HepG2 (cell line): Measurements from ENCODE around the gene AMZ2. TPM values are rescaled to one million over a fixed set of nuclear protein-coding genes. Genes with fewer than 3 reads are reported as not detected.
A peak's percentile ranks its signal among the peaks of the same experiment; 100 is the strongest.

ENCODE experiments used
- EED ChIP-seq: sonication (generic); formaldehyde crosslinking; IDR thresholded peaks from 2 replicates; pipeline ENCODE4 v1.5.0; 2020; ENCODE audit warnings: mild to moderate bottlenecking, missing genetic modification reagents
- ISX ChIP-seq: sonication (generic); formaldehyde crosslinking; conservative IDR thresholded peaks from 2 replicates; pipeline ENCODE4 v1.5.0; 2020; ENCODE audit warnings: missing genetic modification reagents
- LCORL ChIP-seq, 2 experiments: fragments of 450-650 bp in 1 of 2; sonication (generic) in 1 of 2; formaldehyde crosslinking in 1 of 2; IDR thresholded peaks; 2 replicates each; pipeline versions ENCODE4 v1.5.0 to v1.6.1; 2017 to 2020; ENCODE audit warnings: antibody characterized with exemption in 1 of 2, missing genetic modification reagents in 1 of 2
- PHF21A ChIP-seq: sonication (generic); formaldehyde crosslinking; IDR thresholded peaks from 2 replicates; pipeline ENCODE4 v1.5.0; 2020; ENCODE audit warnings: mild to moderate bottlenecking, missing genetic modification reagents
- PITX1 ChIP-seq: sonication (generic); formaldehyde crosslinking; IDR thresholded peaks from 2 replicates; pipeline ENCODE4 v1.5.1; 2020; ENCODE audit warnings: mild to moderate bottlenecking, missing genetic modification reagents
- PRDM10 ChIP-seq: sonication (generic); formaldehyde crosslinking; IDR thresholded peaks from 2 replicates; pipeline ENCODE4 v1.4.0; 2020; ENCODE audit warnings: low read depth, missing genetic modification reagents
- ZFAT ChIP-seq: sonication (generic); formaldehyde crosslinking; conservative IDR thresholded peaks from 2 replicates; pipeline ENCODE4 v1.8.1; 2023; ENCODE audit warnings: missing genetic modification reagents, inconsistent platforms
- ZNF30 ChIP-seq: sonication (generic); formaldehyde crosslinking; IDR thresholded peaks from 2 replicates; pipeline ENCODE4 v1.5.0; 2020; ENCODE audit warnings: mild to moderate bottlenecking, missing genetic modification reagents
- ZNF441 ChIP-seq: sonication (generic); formaldehyde crosslinking; IDR thresholded peaks from 2 replicates; pipeline ENCODE4 v1.7.0; 2021; ENCODE audit warnings: missing genetic modification reagents, borderline replicate concordance
- ZNF496 ChIP-seq: sonication (generic); formaldehyde crosslinking; IDR thresholded peaks from 2 replicates; pipeline ENCODE4 v1.8.1; 2023; ENCODE audit warnings: mild to moderate bottlenecking, moderate library complexity, missing genetic modification reagents; ENCODE audit not compliant: insufficient replicate concordance
- ZNF569 ChIP-seq: sonication (generic); formaldehyde crosslinking; IDR thresholded peaks from 2 replicates; pipeline ENCODE4 v1.5.0; 2020; ENCODE audit warnings: mild to moderate bottlenecking, missing genetic modification reagents, moderate library complexity, borderline replicate concordance
- ZSCAN29 ChIP-seq: sonication (generic); formaldehyde crosslinking; conservative IDR thresholded peaks from 2 replicates; pipeline ENCODE4 v1.4.0; 2020; ENCODE audit warnings: mild to moderate bottlenecking, missing genetic modification reagents
- polyA plus RNA-seq, 8 experiments: library from polyadenylated mRNA; depleted of rRNA in 3 of 8; stranded (reverse) in 7 of 8; unstranded in 1 of 8; fragments of >200 nt; fragmentation: Illumina TruSeq in 4 of 8; extraction: Trizol in 4 of 8; gene quantifications; 2 replicates each; pipeline versions ENCODE4 v1.2.1 to v1.2.3, GENCODE V29; 2011 to 2016; ENCODE audit warnings: low read depth in 4 of 8, missing spikeins in 1 of 8, mixed read lengths in 1 of 8; ENCODE audit not compliant: insufficient read depth in 1 of 8
- total RNA-seq, 5 experiments: library from RNA; depleted of rRNA; stranded (reverse); fragments of >200 nt; fragmentation: Illumina TruSeq; extraction: Trizol; gene quantifications; 2 replicates each; pipeline ENCODE4 v1.2.3, GENCODE V29; 2016; ENCODE audit warnings: low read depth in 1 of 5
- TF ChIP-seq, protein P1 (sequence below): sonication (generic); formaldehyde crosslinking; conservative IDR thresholded peaks from 2 replicates; pipeline ENCODE4 v1.4.0; 2020; ENCODE audit warnings: missing genetic modification reagents
- TF ChIP-seq, protein P2 (sequence below): sonication (generic); formaldehyde crosslinking; conservative IDR thresholded peaks from 2 replicates; pipeline ENCODE4 v1.8.0; 2022; ENCODE audit warnings: low read depth, missing genetic modification reagents
- TF ChIP-seq, protein P3 (sequence below): sonication (generic); formaldehyde crosslinking; IDR thresholded peaks from 2 replicates; pipeline ENCODE4 v1.4.0; 2020; ENCODE audit warnings: missing genetic modification reagents
- TF ChIP-seq, protein P4 (sequence below): sonication (generic); formaldehyde crosslinking; conservative IDR thresholded peaks from 2 replicates; pipeline ENCODE4 v1.8.0; 2022; ENCODE audit warnings: mild to moderate bottlenecking, moderate library complexity, missing genetic modification reagents

AMZ2 gene
- total and polyA plus RNA-seq, 2 of the 13 experiments (the other 11 are each of a cell fraction or from before 2014, with no cell fraction given), result 86.9 to 90.2 TPM

DNA sequence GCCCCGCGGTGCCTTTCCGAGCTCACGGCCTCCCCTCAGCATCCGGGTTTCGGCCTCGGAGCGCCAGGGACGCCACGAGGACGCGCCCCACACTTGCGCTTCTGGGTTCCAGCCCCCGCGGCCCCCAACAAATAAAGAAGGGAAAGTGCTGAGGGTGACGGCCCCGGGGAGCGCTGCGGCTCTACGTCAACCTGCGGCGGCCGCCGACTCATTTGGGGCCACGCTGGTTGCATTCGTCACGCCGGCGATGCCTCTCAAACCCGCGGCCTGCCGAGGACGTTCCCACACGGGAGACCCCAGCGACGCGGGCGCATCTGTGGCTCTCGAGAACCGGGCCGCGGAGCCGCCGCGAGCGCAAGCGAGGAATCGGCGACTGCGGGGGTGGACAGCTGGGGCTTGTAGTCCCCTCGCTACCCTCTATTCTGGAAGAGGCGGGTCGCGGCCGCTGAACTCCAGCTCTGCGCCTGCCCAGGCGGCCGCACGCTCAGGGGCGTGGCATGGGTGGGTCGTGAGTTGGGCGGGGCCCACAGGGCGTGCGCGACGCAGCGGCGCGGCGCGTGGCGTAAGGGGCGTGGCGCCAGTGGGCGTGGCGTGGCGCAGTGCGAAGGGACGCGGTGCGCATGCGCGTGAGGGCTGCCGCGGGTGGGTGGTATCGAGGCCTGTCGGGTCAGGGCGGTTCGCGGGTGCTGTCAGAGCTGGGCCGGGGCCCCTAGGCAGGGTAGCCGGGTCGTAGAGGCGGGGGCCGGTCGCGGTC, at the start of gene AMZ2 (continued):
- TF ChIP-seq ZNF569 (CRISPR knock-in tag) (0 out of 2 replicates have a peak, but pooled peaks have one; percentile 95), ZNF496 (no peak), ZSCAN29 (CRISPR knock-in tag) (no peak), ZNF30 (CRISPR knock-in tag) (peak; percentile 80; the same call in 1 of the 2 replicates), PHF21A (CRISPR knock-in tag) (no peak; the same call in 1 of the 2 replicates), ZFAT (CRISPR knock-in tag) (peak; percentile 68), ISX (CRISPR knock-in tag) (no peak; the same call in 1 of the 2 replicates), PITX1 (peak; percentile 58; the same call in 1 of the 2 replicates), EED (CRISPR knock-in tag) (peak; percentile 89), LCORL (IDR thresholded peaks at IDR 0.05) (no peak), LCORL (CRISPR knock-in tag; IDR thresholded peaks at IDR 0.05) (peak; percentile 90), PRDM10 (CRISPR knock-in tag) (no peak; the same call in 1 of the 2 replicates), ZNF441 (CRISPR knock-in tag) (peak; percentile 93)
- TF ChIP-seq, protein P1, sequence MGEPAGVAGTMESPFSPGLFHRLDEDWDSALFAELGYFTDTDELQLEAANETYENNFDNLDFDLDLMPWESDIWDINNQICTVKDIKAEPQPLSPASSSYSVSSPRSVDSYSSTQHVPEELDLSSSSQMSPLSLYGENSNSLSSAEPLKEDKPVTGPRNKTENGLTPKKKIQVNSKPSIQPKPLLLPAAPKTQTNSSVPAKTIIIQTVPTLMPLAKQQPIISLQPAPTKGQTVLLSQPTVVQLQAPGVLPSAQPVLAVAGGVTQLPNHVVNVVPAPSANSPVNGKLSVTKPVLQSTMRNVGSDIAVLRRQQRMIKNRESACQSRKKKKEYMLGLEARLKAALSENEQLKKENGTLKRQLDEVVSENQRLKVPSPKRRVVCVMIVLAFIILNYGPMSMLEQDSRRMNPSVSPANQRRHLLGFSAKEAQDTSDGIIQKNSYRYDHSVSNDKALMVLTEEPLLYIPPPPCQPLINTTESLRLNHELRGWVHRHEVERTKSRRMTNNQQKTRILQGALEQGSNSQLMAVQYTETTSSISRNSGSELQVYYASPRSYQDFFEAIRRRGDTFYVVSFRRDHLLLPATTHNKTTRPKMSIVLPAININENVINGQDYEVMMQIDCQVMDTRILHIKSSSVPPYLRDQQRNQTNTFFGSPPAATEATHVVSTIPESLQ, result no peak
- TF ChIP-seq, protein P2, sequence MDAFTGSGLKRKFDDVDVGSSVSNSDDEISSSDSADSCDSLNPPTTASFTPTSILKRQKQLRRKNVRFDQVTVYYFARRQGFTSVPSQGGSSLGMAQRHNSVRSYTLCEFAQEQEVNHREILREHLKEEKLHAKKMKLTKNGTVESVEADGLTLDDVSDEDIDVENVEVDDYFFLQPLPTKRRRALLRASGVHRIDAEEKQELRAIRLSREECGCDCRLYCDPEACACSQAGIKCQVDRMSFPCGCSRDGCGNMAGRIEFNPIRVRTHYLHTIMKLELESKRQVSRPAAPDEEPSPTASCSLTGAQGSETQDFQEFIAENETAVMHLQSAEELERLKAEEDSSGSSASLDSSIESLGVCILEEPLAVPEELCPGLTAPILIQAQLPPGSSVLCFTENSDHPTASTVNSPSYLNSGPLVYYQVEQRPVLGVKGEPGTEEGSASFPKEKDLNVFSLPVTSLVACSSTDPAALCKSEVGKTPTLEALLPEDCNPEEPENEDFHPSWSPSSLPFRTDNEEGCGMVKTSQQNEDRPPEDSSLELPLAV (CRISPR knock-in tag), result no peak
- TF ChIP-seq, protein P3, sequence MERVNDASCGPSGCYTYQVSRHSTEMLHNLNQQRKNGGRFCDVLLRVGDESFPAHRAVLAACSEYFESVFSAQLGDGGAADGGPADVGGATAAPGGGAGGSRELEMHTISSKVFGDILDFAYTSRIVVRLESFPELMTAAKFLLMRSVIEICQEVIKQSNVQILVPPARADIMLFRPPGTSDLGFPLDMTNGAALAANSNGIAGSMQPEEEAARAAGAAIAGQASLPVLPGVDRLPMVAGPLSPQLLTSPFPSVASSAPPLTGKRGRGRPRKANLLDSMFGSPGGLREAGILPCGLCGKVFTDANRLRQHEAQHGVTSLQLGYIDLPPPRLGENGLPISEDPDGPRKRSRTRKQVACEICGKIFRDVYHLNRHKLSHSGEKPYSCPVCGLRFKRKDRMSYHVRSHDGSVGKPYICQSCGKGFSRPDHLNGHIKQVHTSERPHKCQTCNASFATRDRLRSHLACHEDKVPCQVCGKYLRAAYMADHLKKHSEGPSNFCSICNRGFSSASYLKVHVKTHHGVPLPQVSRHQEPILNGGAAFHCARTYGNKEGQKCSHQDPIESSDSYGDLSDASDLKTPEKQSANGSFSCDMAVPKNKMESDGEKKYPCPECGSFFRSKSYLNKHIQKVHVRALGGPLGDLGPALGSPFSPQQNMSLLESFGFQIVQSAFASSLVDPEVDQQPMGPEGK (CRISPR knock-in tag), result no peak; the same call in 1 of the 2 replicates
- TF ChIP-seq, protein P4, sequence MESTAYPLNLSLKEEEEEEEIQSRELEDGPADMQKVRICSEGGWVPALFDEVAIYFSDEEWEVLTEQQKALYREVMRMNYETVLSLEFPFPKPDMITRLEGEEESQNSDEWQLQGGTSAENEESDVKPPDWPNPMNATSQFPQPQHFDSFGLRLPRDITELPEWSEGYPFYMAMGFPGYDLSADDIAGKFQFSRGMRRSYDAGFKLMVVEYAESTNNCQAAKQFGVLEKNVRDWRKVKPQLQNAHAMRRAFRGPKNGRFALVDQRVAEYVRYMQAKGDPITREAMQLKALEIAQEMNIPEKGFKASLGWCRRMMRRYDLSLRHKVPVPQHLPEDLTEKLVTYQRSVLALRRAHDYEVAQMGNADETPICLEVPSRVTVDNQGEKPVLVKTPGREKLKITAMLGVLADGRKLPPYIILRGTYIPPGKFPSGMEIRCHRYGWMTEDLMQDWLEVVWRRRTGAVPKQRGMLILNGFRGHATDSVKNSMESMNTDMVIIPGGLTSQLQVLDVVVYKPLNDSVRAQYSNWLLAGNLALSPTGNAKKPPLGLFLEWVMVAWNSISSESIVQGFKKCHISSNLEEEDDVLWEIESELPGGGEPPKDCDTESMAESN, result peak; percentile 89
